HG03378 (cell line): ENCODE data around the gene ACAN.

Source experiments
- ATAC-seq: cut with Tn5 transposase; IDR thresholded peaks from one replicate; pipeline ENCODE4 v1.9.1; 2021; ENCODE audit warnings: mild to moderate bottlenecking, moderate library complexity; ENCODE audit not compliant: unreplicated experiment

The ACAN gene

GRCh38 chr15:88876573-88876972, 73.3 kb downstream of the ACAN start:
- no peak for ATAC-seq

DNA sequence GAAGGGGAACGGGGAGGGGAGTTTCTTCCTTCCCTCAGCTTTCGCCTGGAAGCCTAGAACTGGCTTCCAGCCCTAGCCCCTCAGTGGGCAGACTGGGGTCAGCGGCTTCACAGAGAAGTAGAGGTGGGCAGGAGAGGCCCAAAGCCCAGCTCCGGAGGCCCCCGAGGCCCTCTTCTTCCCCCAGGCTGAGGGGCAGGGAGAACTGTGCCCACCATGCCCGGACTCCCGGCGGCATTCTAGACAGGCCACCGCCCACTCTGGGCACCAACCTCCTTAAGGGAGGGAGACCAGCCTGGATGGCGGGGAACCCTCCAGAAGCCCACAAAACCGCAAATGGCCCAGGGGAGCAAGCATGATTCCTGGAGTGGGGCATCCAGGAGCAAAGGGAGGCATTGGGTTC, 74.2 kb downstream of the ACAN start:
- no peak for ATAC-seq

- no peak for ATAC-seq
Measured at GRCh38 chr15:88877906-88878305, 74.7 kb downstream of the ACAN start.

GRCh38 chr15:88878720-88879184, 75.5 kb downstream of the ACAN start:
- no peak for ATAC-seq

GRCh38 chr15:88880944-88881740, 77.9 kb downstream of the ACAN start:
- ATAC-seq: no peak

- no peak for ATAC-seq
Measured at GRCh38 chr15:88881775-88882174, 78.5 kb downstream of the ACAN start.

GRCh38 chr15:88882785-88883184, 79.5 kb downstream of the ACAN start:
- ATAC-seq: no peak

GRCh38 chr15:88887068-88887580, 83.9 kb downstream of the ACAN start:
- no peak for ATAC-seq

DNA sequence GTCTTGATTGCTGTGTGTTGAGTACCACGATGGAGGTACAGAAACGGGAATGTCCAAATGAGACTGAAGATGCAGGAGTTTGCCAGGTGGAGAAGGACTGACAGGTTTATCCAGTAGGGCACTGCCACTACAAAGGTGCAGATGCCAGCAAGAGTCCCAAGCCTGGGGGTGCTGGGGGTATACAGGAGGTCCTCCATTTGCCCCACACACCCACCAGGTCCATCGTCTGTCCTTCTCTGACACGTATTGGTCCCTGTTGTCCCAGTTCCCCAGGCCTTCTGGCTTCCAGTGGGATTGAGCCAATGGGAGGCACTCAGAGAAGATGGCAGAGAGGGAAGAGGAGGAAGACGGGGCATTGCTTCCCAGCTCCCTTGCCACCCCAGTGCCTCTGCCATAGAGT, 85.5 kb downstream of the ACAN start:
- no peak for ATAC-seq

- ATAC-seq: no peak
Measured at GRCh38 chr15:88890495-88890894, 87.3 kb downstream of the ACAN start.

DNA sequence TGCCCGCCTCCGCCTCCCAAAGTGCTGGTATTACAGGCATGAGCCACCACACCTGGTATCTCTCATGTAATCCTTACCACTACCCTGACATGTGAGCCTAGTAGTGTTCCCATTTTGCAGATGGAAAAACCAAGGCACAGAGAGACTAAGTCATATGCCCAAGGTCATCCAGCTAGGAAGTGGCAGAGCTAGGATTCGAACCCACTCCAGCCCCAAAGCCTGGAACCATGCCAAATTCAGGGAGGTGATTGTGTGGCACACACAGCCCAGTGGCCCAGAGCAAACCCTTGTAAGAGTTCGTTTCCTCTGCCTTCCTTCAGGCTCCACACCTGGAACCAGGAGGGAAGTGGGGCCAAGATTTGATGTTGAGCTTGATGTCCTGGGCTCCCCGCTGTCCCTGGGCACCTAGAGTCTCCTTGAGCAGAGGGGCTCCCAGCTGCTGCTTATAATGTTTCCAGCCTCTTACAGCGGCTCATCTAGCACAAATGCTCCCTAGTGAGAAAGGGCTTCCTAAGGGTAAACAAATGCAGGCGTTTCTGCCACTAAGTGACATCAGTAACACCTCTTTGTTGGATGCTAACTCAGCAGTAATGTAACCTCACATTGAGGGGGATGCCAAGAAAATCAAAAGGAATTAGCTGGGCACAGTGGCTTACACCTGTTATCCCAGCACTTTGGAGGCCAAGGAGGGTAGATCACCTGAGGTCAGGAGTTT, 88.5 kb downstream of the ACAN start:
- ATAC-seq: no peak

- peak; percentile 61 for ATAC-seq
Measured at GRCh38 chr15:88894348-88894818, 91.1 kb downstream of the ACAN start.

GRCh38 chr15:88894819-88895767, 91.9 kb downstream of the ACAN start, which contains the start of gene HAPLN3:
HAPLN3 (minus strand) TSS chr15:88895544; CDS start chr15:88887298, 8,246 bp downstream.
- ATAC-seq: no peak

DNA sequence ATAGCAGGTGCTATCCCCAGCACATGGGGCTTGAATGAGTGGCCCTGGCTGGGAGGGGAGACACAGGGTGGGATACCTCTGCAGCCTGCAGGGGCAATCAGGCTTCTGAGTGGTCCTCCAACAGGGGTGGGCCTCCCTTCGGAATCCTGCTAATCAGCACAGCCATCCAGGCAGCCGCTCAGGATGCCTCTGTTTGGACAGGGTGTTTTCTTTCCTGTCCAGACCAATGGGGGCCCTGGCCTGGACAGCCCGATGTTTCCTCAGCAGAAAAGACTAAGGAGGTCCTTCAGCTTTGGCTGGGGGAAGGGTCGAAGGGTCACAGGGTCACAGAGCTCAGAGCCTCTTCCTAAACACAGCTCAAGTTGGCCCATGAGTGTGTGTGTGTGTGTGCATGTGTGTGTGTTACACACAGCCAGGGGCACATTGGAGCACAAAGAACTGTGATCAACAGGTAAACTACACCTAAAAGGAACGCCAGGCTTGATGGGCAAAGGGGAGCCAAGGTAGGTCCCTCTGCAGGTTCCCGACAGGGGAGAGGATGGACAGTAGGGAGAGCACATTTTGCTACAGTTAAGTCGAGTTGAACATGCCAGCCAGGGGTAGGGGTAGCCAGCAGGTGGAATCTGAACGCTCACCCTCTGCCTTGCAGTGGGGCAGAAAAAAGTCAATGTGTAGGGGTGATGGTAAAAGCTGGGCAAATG, 93.2 kb downstream of the ACAN start:
- ATAC-seq: no peak

DNA sequence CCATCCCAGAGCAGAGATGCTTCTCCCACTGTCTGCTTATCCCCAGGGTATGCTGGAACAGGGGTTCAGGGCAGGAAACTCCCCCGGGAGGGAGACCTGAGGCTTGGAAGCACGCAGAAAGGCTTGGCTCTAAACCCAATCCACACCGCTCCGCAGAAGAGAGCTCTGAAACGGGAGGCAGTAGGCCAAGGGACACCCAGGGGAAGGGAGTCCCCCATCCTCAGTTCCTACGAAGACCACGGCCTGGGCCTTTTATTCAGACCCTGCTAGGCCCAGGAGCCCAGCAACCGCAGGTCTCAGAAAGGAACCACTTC, 93.9 kb downstream of the ACAN start:
- no peak for ATAC-seq

GRCh38 chr15:88897456-88898194, 94.4 kb downstream of the ACAN start:
- ATAC-seq: no peak

DNA sequence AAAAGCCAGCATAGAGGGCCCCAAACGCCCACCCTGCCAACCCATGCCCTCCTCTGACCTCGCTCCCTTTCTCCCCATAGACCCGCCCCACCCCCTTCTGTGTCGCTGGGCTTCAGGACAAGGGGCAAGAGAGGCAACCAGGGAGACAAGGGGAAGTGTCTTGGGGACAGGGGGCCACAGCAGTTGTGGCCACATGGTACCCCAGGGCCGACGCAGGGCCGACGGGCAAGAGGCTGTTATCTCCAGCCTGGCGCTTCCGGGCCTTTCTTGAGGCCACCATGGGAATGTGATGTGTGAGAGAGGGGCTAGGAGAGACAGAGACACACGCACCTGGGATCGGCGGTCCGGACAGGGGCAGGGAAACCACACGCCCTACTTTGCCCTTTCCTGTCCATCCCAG, 95.5 kb downstream of the ACAN start:
- no peak for ATAC-seq

DNA sequence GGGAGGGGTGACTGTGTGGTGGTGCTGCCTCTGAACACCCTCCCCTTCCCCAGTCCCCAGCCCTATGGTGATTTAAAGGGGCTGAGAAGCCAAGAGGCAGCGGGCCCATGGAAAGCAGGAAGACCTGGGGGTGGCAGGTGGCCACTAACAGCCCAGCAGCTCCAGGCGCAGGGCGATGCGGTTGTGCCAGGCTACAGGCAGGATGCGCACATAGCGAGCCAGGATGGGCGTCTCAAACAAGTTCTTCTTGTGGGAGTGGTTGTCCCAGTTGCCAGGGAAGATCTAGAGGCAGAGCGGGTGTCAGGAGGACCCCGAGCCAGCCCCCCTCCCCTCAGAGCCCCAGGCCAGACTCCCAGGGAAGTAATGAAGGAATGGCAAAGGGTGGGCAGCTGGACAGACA, 96.0 kb downstream of the ACAN start:
- no peak for ATAC-seq

- no peak for ATAC-seq
Measured at GRCh38 chr15:88900309-88900981, 97.2 kb downstream of the ACAN start.
